OCI-M1 (cell line): Measurements from ENCODE around the gene CA10.

Experiments
- DNase-seq: peaks from one replicate; lab custom pipeline; 2025; lab: John Stamatoyannopoulos, UW

CA10 gene

GRCh38 chr17:51595826-51596398 is 562.6 kb downstream of the CA10 start:
- DNase-seq = no peak

GRCh38 chr17:51590071-51590656 is 568.4 kb downstream of the CA10 start:
- DNase-seq = no peak

- DNase-seq = no peak
Observed at GRCh38 chr17:51588063-51588462, 570.5 kb downstream of the CA10 start.

- no peak for DNase-seq
Observed at GRCh38 chr17:51587516-51587915, 571.0 kb downstream of the CA10 start.

GRCh38 chr17:51585514-51586104 is 572.9 kb downstream of the CA10 start:
- DNase-seq = peak; percentile 69

GRCh38 chr17:51580869-51581268 is 577.6 kb downstream of the CA10 start:
- peak; percentile 59 for DNase-seq
